CD4-positive, alpha-beta T cell (primary cell): ENCODE data around the gene TRIM25. TPM values are rescaled to one million over a fixed set of nuclear protein-coding genes. Genes with fewer than 3 reads are reported as not detected.

ENCODE experiments used
- ATAC-seq: fragments of 200-7000 bp; cut with Tn5 transposase; one replicate; pipeline ENCODE4 v1.10.0; 2022; ENCODE audit warnings: mild to moderate bottlenecking; ENCODE audit not compliant: poor library complexity
- CTCF ChIA-PET: fragments of 350-600 bp; sonication (Branson Sonifier 250); formaldehyde crosslinking; loops from one replicate; lab custom pipeline; 2021; ENCODE audit warnings: antibody characterized with exemption, inconsistent platforms; lab: Charles Lee
- POLR2A ChIA-PET: fragments of 350-600 bp; sonication (Branson Sonifier 250); formaldehyde crosslinking; loops from one replicate; lab custom pipeline; 2021; ENCODE audit warnings: antibody characterized with exemption, inconsistent platforms; lab: Charles Lee
- DNase-seq, 14 experiments: peaks; one replicate each; pipeline ENCODE4 v3.0.0-alpha.2; 2013 to 2020; ENCODE audit warnings: mixed read lengths in 2 of 14
- H3K27ac ChIP-seq, 2 donors: one replicate each; pipeline versions ENCODE4 v1.5.1 to v1.7.0; 2013; ENCODE audit warnings: low read length in 2 of 2, low read depth in 1 of 2, mild to moderate bottlenecking in 1 of 2
- H3K27me3 ChIP-seq, 2 experiments: 1 replicate in 1 of 2; 2 replicates in 1 of 2; pipeline versions ENCODE4 v1.6.1 to v1.7.0; 2013; ENCODE audit warnings: low read length in 2 of 2, control low read depth in 1 of 2, mild to moderate bottlenecking in 1 of 2, moderate library complexity in 1 of 2; ENCODE audit not compliant: insufficient read depth in 2 of 2, control insufficient read depth in 1 of 2
- H3K36me3 ChIP-seq: one replicate; pipeline ENCODE4 v1.6.1; 2013; ENCODE audit warnings: low read length, control low read depth; ENCODE audit not compliant: insufficient read depth
- H3K4me1 ChIP-seq: one replicate; pipeline ENCODE4 v1.6.1; 2013; ENCODE audit warnings: low read length, control low read depth; ENCODE audit not compliant: insufficient read depth
- H3K4me3 ChIP-seq: one replicate; pipeline ENCODE4 v1.5.1; 2013; ENCODE audit warnings: mild to moderate bottlenecking, low read length, moderate library complexity
- H3K9me3 ChIP-seq, 2 experiments: 1 replicate in 1 of 2; 2 replicates in 1 of 2; pipeline versions ENCODE4 v1.6.1 to v1.7.0; 2013; ENCODE audit warnings: low read length in 2 of 2, mild to moderate bottlenecking in 2 of 2, control low read depth in 1 of 2, moderate library complexity in 1 of 2; ENCODE audit not compliant: control insufficient read depth in 1 of 2, insufficient read depth in 1 of 2
- H3K27ac Mint-ChIP-seq: one replicate; pipeline ENCODE4 v1.8.0; 2020; ENCODE audit warnings: mixed read lengths
- H3K27me3 Mint-ChIP-seq: one replicate; pipeline ENCODE4 v1.8.0; 2021; ENCODE audit warnings: mixed read lengths
- H3K36me3 Mint-ChIP-seq: one replicate; pipeline ENCODE4 v1.8.0; 2021; ENCODE audit warnings: low read depth, mixed read lengths
- H3K4me1 Mint-ChIP-seq: one replicate; pipeline ENCODE4 v1.8.0; 2021; ENCODE audit warnings: low read depth, mixed read lengths
- H3K4me3 Mint-ChIP-seq: one replicate; pipeline ENCODE4 v1.8.0; 2020; ENCODE audit warnings: mild to moderate bottlenecking, mixed read lengths
- H3K9me3 Mint-ChIP-seq: one replicate; pipeline ENCODE4 v1.8.0; 2020; ENCODE audit warnings: mixed read lengths
- CTCF ChIP-seq: fragments of 200-600 bp; IDR thresholded peaks from one replicate; pipeline ENCODE4 v1.8.0; 2022; ENCODE audit warnings: antibody characterized with exemption, mild to moderate bottlenecking
- intact Hi-C, 2 experiments: fragments of 100-400 bp; cut with DNase I in 1 of 2; cut with micrococcal nuclease in 1 of 2; formaldehyde crosslinking; loops; one replicate each; pipeline versions ENCODE4 v1.15.1 to v1.9.0; 2023 to 2025; cut with DNase I, micrococcal nuclease
- total RNA-seq, 174 experiments: library from RNA in 2 of 174; stranded (reverse) in 2 of 174; gene quantifications; one replicate each; pipeline ENCODE4 v1.2.3 and lab custom pipeline; 2021 to 2026

The TRIM25 gene
- total RNA-seq, 2 experiments from 2014 or later, result 31.7 to 33.2 TPM

- POLR2A ChIA-PET, result no interaction called here
- ATAC-seq (no peak), DNase-seq (peak in 4 of 14 experiments; percentile 2 to 34 (median 19))
- TF ChIP-seq CTCF, result peak; percentile 27
- Mint-ChIP-seq H3K27me3 (no peaks in the 10 kb centered on the region), H3K4me1 (peaks cover 9% of the 10 kb centered on the region), H3K9me3 (no peaks in the 10 kb centered on the region), H3K27ac (no peak overlapping the region), H3K4me3 (no peak overlapping the region), H3K36me3 (peaks cover 32% of the 10 kb centered on the region)
- Histone ChIP-seq H3K36me3 (peaks cover 29% of the 10 kb centered on the region), H3K27ac (no peak overlapping the region), H3K27me3 (no peaks in the 10 kb centered on the region), H3K4me3 (no peak overlapping the region), H3K4me1 (peaks cover 2% of the 10 kb centered on the region), H3K9me3 (no peaks in the 10 kb centered on the region)
- intact Hi-C loops, result loop anchor here in 1 of 2 experiments (1.0 kb wide), 1 partner anchor 47 kb away; no protein-coding TSS in a partner anchor
- CTCF ChIA-PET, result no interaction called here
Observed at GRCh38 chr17:56866496-56866895, 47.4 kb downstream of the TRIM25 start.

- Histone ChIP-seq H3K9me3 (no peaks in the 10 kb centered on the region), H3K36me3 (peaks cover 32% of the 10 kb centered on the region), H3K4me1 (peaks cover 2% of the 10 kb centered on the region), H3K27ac (no peak overlapping the region), H3K4me3 (no peak overlapping the region), H3K27me3 (no peaks in the 10 kb centered on the region)
- no peak for DNase-seq
- Mint-ChIP-seq H3K4me3 (no peak overlapping the region), H3K27me3 (no peaks in the 10 kb centered on the region), H3K4me1 (peaks cover 9% of the 10 kb centered on the region), H3K36me3 (peaks cover 36% of the 10 kb centered on the region), H3K27ac (no peak overlapping the region), H3K9me3 (no peaks in the 10 kb centered on the region)
- CTCF ChIA-PET, result no interaction called here
- no peak for ATAC-seq
- intact Hi-C loops, result loop anchor here in 1 of 2 experiments (1.0 kb wide), 1 partner anchor 47 kb away; no protein-coding TSS in a partner anchor
- TF ChIP-seq CTCF, result no peak
- POLR2A ChIA-PET, result no interaction called here
Observed at GRCh38 chr17:56866076-56866475, 47.8 kb downstream of the TRIM25 start.

GRCh38 chr17:56863974-56864373 is 49.9 kb downstream of the TRIM25 start:
- Histone ChIP-seq H3K4me3 (no peak overlapping the region), H3K4me1 (no peaks in the 10 kb centered on the region), H3K36me3 (peaks cover 48% of the 10 kb centered on the region), H3K27me3 (no peaks in the 10 kb centered on the region), H3K27ac (no peak overlapping the region), H3K9me3 (no peaks in the 10 kb centered on the region)
- Mint-ChIP-seq H3K27ac (no peak overlapping the region), H3K36me3 (peaks cover 52% of the 10 kb centered on the region), H3K9me3 (no peaks in the 10 kb centered on the region), H3K4me1 (no peaks in the 10 kb centered on the region), H3K4me3 (no peak overlapping the region), H3K27me3 (no peaks in the 10 kb centered on the region)
- intact Hi-C loops, result no loop called here
- ChIA-PET POLR2A (interaction anchor here (0.7 kb wide), 1 partner anchor 26 kb away, joined by 3 read pairs; no protein-coding TSS in a partner anchor), CTCF (no interaction called here)
- ATAC-seq, result no peak
- DNase-seq, result no peak
- TF ChIP-seq CTCF, result no peak
